HG02763 (cell line): ENCODE results near the gene CHAC1.

Source experiments
- ATAC-seq: cut with Tn5 transposase; IDR thresholded peaks from one replicate; pipeline ENCODE4 v1.9.1; 2021; ENCODE audit warnings: mild to moderate bottlenecking, moderate library complexity; ENCODE audit not compliant: unreplicated experiment

The CHAC1 gene

DNA sequence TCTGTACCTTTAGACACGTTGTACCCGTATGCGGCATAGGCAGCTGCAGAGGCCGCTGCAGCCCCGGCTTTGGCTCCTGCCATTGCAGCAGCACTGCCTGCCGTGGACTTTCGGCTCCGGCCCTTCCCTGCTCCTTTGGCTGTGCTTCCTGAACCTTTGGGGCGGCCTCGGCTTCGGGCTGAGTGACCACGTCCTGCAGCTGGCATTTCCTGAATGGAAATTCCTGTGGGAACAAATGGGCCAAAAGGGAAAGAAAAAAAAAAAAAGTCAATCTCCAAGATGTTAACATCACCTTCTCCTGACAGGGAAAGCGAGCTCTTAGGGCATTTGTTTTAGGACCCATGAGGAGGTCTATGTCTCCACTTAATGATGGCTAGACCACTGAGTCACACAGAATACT, 29.6 kb downstream of the CHAC1 start:
- ATAC-seq: no peak

DNA sequence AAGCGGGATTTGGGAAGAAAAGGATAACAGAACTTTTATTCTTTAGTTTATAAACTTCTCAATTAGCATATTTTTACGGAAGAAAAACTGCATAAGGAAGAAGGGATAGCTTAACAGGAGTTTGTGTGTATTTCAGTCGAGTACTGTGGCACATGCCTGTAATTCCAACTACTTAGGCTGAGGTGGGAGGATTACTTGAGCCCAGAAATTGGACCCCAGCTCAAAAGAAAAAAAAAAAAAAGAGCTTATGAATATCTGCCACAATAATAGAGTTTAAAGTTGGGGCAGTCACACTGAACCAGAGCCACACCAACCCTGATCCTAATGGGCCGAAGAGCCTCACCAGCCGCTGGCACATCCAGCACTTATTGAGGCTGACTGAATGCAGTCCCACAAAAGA, 31.1 kb downstream of the CHAC1 start:
- ATAC-seq: no peak

DNA sequence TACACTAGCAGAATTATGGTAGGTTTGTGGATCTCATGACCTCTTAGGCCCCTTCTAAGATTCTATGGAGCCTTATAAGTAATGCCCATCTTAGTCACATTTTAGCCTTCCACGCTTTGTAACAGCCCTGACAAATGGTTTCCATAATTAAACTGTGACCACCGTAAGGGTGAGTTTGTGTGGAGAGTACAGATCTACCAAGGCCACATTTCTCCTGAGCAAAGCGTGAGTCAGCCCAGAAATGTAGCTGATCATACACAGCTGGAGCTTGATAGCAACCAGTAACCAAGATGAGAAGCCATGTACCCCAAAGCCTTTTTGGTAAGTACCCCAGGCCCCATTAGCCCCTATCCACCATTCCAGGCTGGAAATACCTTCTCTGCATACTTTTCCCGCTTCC, 31.7 kb downstream of the CHAC1 start:
- ATAC-seq: no peak

DNA sequence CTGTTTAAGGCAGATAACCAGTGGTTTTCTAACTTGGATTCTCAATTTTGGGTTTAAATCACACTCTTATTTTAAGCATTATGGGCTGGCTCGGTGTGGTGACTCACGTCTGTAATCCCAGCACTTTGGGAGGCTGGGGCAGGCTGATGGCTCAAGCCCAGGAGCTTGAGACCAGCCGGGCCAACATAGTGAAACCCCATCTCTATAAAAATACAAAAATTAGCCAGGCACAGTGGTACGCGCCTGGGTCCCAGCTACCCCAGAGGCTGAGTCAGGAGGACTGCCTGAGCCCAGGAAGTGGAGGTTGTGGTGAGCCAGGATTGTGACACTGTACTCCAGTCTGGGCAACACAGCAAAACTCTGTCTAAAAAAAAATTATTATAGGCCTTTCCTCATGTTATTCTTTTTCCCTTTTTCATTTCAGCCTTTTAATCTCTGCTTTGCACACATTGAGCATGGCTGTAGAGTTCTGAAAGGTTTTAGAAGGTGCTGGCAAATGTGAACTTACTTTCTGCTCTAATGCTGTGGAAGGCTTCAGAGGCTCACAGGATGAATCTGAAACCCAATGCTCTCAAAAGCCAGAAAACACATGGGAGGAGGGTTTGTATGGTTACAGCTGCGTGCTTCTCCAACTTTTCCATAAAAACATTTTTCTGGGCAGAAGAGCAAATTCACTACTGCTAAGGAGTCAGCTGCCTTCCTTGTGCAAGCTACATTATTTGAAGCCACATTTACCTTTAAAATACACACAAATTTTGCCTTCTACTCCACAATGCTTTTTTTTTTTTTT, 32.5 kb downstream of the CHAC1 start:
- ATAC-seq: no peak

DNA sequence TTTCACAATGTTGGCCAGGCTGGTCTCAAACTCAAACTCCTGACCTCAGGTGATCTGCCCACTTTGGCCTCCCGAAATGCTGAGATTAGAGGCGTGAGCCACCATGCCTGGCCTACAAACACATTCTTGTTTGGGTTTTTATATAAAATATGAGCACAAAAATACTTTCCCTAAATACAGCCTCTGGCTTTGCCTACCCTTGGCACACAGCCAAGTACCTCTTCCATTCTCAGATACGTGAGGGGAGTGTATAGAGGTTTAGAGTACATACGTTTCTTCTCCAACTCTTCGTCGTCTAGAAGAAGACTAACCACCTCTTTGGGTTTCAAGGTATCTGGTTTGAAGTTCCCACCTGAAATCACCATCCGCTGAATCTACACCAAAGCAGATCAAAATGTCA, 33.5 kb downstream of the CHAC1 start:
- no peak for ATAC-seq

DNA sequence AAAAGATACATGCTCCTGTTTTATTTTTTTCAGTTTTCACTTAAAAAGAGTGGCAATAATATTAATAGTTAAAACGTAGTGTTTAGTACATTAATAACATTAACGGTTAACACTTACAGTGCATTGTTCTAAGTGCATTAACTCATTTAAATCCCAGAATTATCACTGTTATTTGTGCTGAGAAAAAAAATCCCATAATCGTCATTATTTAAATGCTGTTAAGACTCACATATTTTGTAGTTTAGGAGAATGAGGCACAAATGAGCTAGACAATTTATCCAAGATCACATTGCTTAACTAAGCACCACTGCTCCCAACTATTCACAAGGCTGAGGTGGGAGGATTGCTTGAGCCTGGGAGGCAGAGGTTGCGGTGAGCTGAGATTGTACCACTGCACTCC, 34.9 kb downstream of the CHAC1 start:
- ATAC-seq: no peak

DNA sequence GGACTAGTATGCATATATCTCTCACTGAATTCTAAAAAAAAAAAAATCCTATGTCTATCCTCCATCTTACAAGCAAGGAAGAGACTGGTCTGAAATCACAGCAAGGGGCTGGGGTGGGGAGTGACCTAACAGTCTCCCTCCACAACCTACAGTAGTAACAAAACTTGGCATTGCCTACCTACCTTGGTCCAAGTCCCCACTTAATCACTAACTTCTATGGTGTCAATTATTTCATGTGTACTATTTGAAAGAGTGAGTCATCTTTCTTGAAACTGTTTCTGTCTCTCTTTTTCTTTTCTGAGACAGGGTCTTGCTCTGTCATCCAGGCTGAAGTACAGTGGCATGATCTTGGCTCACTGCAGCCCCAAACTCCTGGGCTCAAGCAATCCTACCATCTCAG, 36.8 kb downstream of the CHAC1 start:
- ATAC-seq: no peak

DNA sequence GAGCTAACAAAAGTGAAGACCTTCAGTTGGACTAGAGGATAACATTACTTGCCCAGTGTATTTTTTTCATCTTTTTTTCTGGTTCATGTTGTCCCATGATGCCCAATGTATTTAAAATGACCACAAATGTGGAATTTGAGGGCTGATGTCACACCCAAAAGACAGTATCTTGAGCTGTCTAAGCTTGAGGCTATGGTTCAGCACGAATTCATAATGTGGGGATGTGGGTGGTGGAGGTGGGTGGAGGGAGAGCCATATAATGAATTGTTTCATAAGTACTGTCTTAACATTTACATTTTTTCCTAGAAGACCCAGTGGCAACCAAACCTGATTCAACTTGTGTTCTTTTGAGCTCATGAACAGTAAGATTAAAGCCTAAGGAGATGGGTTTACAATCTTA, 37.5 kb downstream of the CHAC1 start:
- no peak for ATAC-seq

DNA sequence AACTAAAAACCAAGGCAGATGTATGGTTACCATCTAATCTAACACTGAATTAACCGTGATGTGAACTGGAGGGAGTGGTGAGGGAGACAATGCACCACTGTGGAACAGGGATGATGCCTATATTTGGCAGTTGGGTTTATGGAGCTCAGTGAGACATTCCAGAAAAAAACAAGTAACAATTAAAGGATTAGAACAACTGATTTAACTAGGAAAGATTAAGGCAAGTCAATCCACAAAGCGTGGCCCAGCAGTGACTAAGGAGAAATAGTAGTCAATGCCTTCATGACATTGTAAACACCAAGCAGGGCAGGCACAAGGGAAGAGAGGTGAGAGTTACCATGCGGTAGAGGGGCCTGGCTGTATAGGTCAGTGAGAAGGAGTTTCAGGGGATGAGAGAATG, 38.1 kb downstream of the CHAC1 start:
- no peak for ATAC-seq

DNA sequence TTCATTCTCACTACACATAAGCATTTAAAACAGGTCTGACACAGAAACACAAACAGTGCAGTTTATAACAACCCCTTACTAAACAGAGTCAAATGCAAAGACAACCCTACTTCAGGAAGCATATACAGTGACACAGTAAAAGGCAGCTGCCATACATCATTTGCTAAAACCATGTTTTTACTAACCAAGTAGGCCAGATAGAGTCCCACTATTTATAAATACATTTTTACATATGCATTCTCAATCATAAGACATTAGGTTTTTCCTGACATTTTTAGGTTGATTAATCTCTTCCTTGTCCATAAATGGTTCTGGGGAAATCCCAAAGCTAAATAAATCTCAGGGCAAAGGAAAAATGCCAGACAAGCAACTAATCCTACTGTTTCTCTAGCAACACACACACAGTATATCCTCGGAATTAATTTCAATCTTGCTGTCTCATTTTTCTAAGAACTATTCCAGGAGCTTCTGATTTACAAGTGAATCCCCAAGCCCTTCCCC, 39.0 kb downstream of the CHAC1 start:
- ATAC-seq: no peak

DNA sequence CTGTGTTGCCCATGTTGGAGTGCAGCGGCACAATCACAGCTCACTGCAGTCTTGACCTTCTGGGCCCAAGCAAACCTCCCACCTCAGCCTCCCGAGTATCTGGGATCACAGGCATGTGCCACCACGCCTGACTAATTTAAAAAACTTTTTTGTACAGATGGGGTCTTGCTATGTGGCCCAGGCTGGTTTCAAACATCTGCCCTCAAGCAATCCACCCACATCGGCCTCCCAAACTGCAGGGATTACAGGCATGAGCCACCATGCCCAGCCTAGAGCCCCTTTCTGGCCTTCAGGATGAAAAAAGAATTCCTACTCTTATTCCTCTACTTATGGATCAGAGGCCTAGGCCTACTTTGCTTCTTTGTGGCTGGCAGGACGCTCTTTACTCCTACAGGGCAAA, 39.6 kb downstream of the CHAC1 start:
- no peak for ATAC-seq

DNA sequence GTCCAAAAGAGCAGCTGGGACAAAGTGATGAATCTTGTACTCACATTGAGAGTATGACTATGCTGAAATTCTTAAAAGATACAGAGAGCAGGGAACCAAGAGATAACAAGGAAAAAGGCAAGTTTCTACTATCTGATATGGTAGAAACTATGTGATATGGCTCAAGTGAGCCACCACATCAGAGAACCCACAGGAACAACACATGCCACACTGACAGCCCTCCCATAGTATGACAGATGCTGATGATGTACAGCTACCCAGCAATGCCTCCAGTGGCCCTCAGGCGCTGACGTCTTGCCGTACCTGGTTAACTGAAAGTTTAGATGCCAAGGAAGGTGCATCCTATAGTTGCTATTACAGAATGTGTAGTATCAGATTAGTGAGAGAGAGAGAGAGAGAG, 42.4 kb downstream of the CHAC1 start:
- no peak for ATAC-seq

DNA sequence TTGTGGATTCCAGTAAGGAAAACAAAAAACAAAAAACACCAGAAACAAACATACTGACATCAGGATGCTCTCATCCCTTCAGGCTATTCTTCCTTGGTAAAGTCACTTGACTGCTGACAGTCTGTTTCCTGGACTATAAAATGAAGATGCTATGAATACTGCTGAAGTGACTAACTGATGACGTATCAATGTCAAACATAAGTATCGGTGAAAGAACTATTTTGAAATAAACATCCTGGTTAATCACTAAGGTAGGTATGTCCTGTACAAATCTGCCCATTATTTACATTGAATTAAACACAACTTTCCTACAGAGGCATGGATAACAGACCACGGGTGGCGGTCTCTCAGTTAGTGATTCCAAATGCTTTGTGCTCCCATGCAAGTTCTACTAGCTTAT, 45.9 kb downstream of the CHAC1 start:
- no peak for ATAC-seq

DNA sequence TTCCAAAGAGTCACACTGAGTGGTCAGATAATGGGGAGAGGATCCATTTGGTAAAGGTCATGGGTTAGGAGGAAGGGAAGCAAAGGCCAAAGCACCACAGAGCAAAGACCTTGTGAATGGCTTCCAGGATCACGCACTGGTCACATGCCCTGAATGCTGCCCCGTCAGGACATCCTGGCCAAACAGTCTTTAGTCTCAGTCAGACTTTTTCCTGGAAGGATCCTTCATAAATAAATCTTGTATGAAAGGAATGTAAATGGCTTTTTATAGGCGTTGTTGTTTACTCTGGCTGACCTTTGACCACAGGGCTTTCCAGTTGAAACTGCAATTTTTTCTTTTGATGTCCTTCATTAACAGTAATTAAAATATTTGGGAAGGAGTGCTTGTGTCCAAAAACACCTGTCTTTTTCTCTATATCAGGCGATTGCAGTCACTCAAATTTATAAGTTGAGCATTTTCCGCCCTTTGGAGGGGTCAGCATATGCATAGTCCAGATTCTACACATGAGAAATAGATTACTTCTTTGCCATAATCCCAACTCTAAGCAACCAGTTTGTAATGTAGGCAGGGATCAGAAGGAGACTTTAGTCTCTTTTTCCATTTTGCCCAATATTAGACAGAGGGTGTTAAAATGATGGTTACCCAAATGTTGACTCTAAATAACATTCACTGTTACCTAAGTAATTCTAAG, 48.4 kb downstream of the CHAC1 start:
- no peak for ATAC-seq

DNA sequence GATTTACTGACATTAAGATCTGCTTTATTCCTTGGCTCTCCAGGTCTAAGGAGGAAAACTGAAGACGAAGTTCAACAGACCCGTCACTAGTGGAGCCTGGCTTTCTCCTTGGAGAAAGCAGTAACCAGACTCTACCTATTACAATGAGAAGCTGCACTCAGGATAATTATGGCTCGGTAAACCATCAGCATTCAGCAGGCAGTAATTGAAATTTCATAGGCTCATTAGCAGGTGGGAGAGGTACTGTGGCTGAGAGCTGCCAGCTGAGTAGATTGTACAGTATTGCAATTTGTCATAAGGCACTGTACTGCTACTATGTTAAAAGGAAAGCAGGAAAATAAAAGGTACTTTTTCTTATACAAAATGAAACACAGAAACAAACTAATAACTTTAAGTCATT, 51.2 kb downstream of the CHAC1 start:
- no peak for ATAC-seq
